ENCODE data around the gene ITGA11.

ITGA11 gene

DNA sequence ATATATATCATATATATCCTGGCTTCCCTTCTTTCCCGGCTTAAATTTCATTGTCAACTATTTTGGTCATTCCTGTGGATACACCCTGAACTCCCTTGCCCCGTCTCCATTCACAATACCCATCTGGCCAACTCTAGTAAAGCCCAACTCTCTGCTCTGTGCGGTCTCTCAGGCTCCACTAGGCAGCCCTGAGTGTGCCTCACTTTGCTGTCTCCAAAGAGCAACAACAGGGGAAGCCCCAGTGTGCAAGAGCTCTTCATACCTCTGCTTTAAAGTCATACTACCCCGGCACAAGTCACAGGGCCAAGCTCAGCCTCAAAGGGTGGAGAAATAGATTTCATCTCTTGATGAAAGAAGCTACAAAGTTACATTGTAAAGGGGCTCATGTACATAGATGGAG is 173.3 kb downstream of the ITGA11 start:
- no peak for TF ChIP-seq ZNF8 (CRISPR knock-in tag; IDR thresholded peaks at IDR 0.05)
- TF ChIP-seq TCF4 (CRISPR knock-in tag; IDR thresholded peaks at IDR 0.05; ENCODE audit: borderline replicate concordance): no peak
- no peak for ATAC-seq

DNA sequence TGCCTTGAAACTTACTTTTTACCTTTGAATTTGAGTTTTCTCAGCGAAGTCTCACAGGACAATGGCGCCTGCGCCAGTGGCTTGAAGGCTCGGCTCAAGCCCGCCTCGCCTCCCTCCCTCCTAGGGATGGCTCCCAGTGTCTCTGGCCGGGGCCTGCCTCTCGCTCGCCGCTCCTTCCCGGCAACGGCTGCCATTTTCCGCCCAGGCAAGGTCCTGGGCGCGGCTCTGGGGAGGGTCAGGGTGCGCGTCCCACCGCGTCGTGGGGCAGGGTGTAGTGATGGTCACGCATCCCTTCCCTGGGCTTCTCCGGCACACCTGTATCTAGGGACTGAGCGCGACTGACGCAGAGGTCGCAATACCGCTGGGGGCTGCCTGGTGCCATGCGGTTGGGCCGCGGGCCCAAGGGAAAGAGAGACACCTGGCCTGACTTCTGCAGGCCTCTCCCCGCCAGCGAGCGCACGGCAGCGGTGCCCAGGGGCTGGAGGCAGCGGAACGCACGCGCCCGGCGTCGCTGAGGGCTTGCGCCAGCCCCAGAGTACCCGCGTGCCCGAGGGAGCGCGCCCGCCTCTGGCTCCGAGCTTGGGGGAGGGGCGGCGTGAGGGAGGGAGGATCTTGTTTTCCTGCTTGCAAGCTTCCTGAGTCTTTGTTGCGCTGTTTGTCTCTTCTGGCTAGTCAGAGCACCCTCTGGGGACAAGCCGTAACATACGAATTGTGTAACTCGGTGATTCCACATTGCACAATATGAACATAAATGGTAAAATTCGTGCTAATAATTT is 175.1 kb downstream of the ITGA11 start:
- ATAC-seq: no peak
- no peak for TF ChIP-seq CSDC2 (CRISPR knock-in tag; IDR thresholded peaks at IDR 0.05)
- TF ChIP-seq TOX (CRISPR knock-in tag; IDR thresholded peaks at IDR 0.05; ENCODE audit: borderline replicate concordance): no peak
- TF ChIP-seq, protein P1, sequence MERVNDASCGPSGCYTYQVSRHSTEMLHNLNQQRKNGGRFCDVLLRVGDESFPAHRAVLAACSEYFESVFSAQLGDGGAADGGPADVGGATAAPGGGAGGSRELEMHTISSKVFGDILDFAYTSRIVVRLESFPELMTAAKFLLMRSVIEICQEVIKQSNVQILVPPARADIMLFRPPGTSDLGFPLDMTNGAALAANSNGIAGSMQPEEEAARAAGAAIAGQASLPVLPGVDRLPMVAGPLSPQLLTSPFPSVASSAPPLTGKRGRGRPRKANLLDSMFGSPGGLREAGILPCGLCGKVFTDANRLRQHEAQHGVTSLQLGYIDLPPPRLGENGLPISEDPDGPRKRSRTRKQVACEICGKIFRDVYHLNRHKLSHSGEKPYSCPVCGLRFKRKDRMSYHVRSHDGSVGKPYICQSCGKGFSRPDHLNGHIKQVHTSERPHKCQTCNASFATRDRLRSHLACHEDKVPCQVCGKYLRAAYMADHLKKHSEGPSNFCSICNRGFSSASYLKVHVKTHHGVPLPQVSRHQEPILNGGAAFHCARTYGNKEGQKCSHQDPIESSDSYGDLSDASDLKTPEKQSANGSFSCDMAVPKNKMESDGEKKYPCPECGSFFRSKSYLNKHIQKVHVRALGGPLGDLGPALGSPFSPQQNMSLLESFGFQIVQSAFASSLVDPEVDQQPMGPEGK (CRISPR knock-in tag; IDR thresholded peaks at IDR 0.05; ENCODE audit: borderline replicate concordance): no peak
- no peak for TF ChIP-seq ZFP30 (CRISPR knock-in tag; IDR thresholded peaks at IDR 0.05)

- TF ChIP-seq, protein P2, sequence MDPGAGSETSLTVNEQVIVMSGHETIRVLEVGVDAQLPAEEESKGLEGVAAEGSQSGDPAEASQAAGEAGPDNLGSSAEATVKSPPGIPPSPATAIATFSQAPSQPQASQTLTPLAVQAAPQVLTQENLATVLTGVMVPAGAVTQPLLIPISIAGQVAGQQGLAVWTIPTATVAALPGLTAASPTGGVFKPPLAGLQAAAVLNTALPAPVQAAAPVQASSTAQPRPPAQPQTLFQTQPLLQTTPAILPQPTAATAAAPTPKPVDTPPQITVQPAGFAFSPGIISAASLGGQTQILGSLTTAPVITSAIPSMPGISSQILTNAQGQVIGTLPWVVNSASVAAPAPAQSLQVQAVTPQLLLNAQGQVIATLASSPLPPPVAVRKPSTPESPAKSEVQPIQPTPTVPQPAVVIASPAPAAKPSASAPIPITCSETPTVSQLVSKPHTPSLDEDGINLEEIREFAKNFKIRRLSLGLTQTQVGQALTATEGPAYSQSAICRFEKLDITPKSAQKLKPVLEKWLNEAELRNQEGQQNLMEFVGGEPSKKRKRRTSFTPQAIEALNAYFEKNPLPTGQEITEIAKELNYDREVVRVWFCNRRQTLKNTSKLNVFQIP (CRISPR knock-in tag; IDR thresholded peaks at IDR 0.05; ENCODE audit: borderline replicate concordance, low read depth): no peak
- TF ChIP-seq, protein P3, sequence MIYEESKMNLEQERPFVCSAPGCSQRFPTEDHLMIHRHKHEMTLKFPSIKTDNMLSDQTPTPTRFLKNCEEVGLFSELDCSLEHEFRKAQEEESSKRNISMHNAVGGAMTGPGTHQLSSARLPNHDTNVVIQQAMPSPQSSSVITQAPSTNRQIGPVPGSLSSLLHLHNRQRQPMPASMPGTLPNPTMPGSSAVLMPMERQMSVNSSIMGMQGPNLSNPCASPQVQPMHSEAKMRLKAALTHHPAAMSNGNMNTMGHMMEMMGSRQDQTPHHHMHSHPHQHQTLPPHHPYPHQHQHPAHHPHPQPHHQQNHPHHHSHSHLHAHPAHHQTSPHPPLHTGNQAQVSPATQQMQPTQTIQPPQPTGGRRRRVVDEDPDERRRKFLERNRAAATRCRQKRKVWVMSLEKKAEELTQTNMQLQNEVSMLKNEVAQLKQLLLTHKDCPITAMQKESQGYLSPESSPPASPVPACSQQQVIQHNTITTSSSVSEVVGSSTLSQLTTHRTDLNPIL (CRISPR knock-in tag; IDR thresholded peaks at IDR 0.05; ENCODE audit: low read depth): no peak
- TF ChIP-seq ISL1 (CRISPR knock-in tag; IDR thresholded peaks at IDR 0.05): no peak
- ATAC-seq: peak; percentile 93
Measured at GRCh38 chr15:68252925-68253534, 178.9 kb downstream of the ITGA11 start.

DNA sequence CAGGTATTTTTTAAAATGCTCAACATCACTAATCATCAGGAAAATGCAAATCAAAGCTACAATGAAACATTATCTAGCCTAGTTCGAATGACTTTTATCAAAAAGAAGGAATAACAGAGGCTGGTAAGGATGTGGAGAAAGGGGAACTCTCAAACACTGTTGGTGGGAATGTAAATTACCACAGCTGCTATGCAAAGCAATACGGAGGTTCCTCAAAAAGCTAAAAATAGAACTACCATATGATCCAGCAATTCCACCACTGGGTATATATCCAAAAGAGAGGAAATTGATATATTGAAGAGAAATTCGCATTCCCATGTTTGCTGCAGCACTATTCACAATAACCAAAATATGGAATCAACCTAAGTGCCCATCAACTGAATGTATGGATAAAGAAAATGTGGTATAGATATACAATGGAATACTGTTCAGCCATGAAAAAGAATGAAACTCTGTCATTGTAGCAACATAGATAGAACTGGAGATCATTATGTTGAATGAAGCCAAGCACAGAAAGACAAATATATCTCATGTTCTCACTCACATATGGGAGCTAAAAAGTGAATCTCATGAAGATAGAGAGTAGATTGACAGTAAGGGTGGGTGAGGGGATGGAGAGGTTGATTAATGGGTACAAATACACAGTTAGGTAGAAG is 182.8 kb downstream of the ITGA11 start:
- TF ChIP-seq ARNTL (CRISPR knock-in tag; IDR thresholded peaks at IDR 0.05; ENCODE audit: borderline replicate concordance, low read depth) (no peak), ZFP3 (CRISPR knock-in tag; IDR thresholded peaks at IDR 0.05) (no peak), CSRNP3 (CRISPR knock-in tag; IDR thresholded peaks at IDR 0.05) (no peak), GLIS3 (CRISPR knock-in tag; IDR thresholded peaks at IDR 0.05) (no peak), TSHZ2 (CRISPR knock-in tag; IDR thresholded peaks at IDR 0.05) (no peak), BACH2 (CRISPR knock-in tag; IDR thresholded peaks at IDR 0.05; ENCODE audit: borderline replicate concordance) (no peak), ZNF8 (CRISPR knock-in tag; IDR thresholded peaks at IDR 0.05) (no peak), ESRRG (CRISPR knock-in tag; IDR thresholded peaks at IDR 0.05) (no peak), ZFP30 (CRISPR knock-in tag; IDR thresholded peaks at IDR 0.05) (no peak), ZC3H10 (CRISPR knock-in tag; IDR thresholded peaks at IDR 0.05) (no peak), PPARA (CRISPR knock-in tag; IDR thresholded peaks at IDR 0.05; ENCODE audit: borderline replicate concordance) (no peak), CSDC2 (CRISPR knock-in tag; IDR thresholded peaks at IDR 0.05) (no peak), OSR1 (CRISPR knock-in tag; IDR thresholded peaks at IDR 0.05) (no peak)
- TF ChIP-seq, protein P3 (CRISPR knock-in tag; IDR thresholded peaks at IDR 0.05; ENCODE audit: low read depth): no peak
- TF ChIP-seq, protein P1 (CRISPR knock-in tag; IDR thresholded peaks at IDR 0.05; ENCODE audit: borderline replicate concordance): no peak
- TF ChIP-seq, protein P2 (CRISPR knock-in tag; IDR thresholded peaks at IDR 0.05; ENCODE audit: borderline replicate concordance, low read depth): no peak
- ATAC-seq: no peak

Measured in SK-N-SH treated with all-trans-retinoic acid at 6 μM for 48 hours (cell line).